ENCODE results near the gene TAS2R4.

GRCh38 chr7:141789917-141790316 lies 13.4 kb downstream of the TAS2R4 start, which contains the start of gene TAS2R5:
- TF ChIP-seq CTCF (IDR thresholded peaks at IDR 0.05) (no peak), POLR2A (IDR thresholded peaks at IDR 0.05) (no peak)

All from Peyer's patch (tissue), 4 donors.